GDM1 (cell line): ENCODE measurements around the gene TMEM62.

Experiments used
- DNase-seq: peaks from one replicate; lab custom pipeline; 2025; lab: John Stamatoyannopoulos, UW

The TMEM62 gene

GRCh38 chr15:43133430-43134156, at the start of gene TMEM62:
TMEM62 (plus strand) TSS chr15:43133586; CDS start chr15:43133803, 217 bp downstream.
- peak; percentile 43 for DNase-seq

GRCh38 chr15:43085921-43086320, 47.5 kb upstream of the TMEM62 start:
- no peak for DNase-seq

GRCh38 chr15:43086551-43086950, 46.8 kb upstream of the TMEM62 start:
- DNase-seq, result no peak

GRCh38 chr15:43091859-43092258, 41.5 kb upstream of the TMEM62 start:
- DNase-seq, result no peak

GRCh38 chr15:43093026-43093425, 40.4 kb upstream of the TMEM62 start:
- DNase-seq, result no peak

GRCh38 chr15:43094416-43095030, 38.9 kb upstream of the TMEM62 start:
- no peak for DNase-seq

GRCh38 chr15:43095243-43095642, 38.1 kb upstream of the TMEM62 start:
- DNase-seq, result no peak

GRCh38 chr15:43095708-43096347, 37.6 kb upstream of the TMEM62 start:
- no peak for DNase-seq

GRCh38 chr15:43096411-43096810, 37.0 kb upstream of the TMEM62 start:
- DNase-seq, result no peak

GRCh38 chr15:43099105-43099845, 34.1 kb upstream of the TMEM62 start:
- no peak for DNase-seq

GRCh38 chr15:43100971-43101370, 32.4 kb upstream of the TMEM62 start:
- no peak for DNase-seq

- no peak for DNase-seq
These were observed 31.2 kb upstream of the TMEM62 start for GRCh38 chr15:43102187-43102586.

- no peak for DNase-seq
These were observed 29.5 kb upstream of the TMEM62 start for GRCh38 chr15:43103907-43104306.

- DNase-seq, result no peak
These were observed 29.0 kb upstream of the TMEM62 start for GRCh38 chr15:43104426-43104825.

GRCh38 chr15:43105077-43105736, 28.2 kb upstream of the TMEM62 start:
- no peak for DNase-seq

GRCh38 chr15:43105778-43106485, 27.5 kb upstream of the TMEM62 start, which contains the start of gene UBR1:
UBR1 (minus strand) TSS chr15:43106038; CDS start chr15:43106022, 16 bp downstream.
- peak; percentile 87 for DNase-seq

GRCh38 chr15:43106486-43106829, 26.9 kb upstream of the TMEM62 start:
- DNase-seq, result no peak

- DNase-seq, result no peak
These were observed 25.6 kb upstream of the TMEM62 start for GRCh38 chr15:43107751-43108150.

GRCh38 chr15:43111354-43111753, 22.0 kb upstream of the TMEM62 start:
- DNase-seq, result no peak

- no peak for DNase-seq
These were observed 15.1 kb upstream of the TMEM62 start for GRCh38 chr15:43118286-43118685.

GRCh38 chr15:43118829-43119228, 14.6 kb upstream of the TMEM62 start:
- DNase-seq, result no peak
